GM12878 (cell line): ENCODE results near the gene ATXN1. TPM values are rescaled to one million over a fixed set of nuclear protein-coding genes. Genes with fewer than 3 reads are reported as not detected.
A peak's percentile ranks its signal among the peaks of the same experiment; 100 is the strongest.

Source experiments
- BCL11A ChIP-seq: IDR thresholded peaks from 2 replicates; pipeline ENCODE4 v1.6.1; 2011; ENCODE audit warnings: low read depth, low read length
- CEBPB ChIP-seq, 2 experiments: fragments of 150-350 bp in 1 of 2; IDR thresholded peaks; 2 replicates each; pipeline ENCODE4 v1.6.1; 2012 to 2014; ENCODE audit warnings: low read depth in 2 of 2, low read length in 2 of 2, borderline replicate concordance in 1 of 2, inconsistent platforms in 1 of 2
- EP300 ChIP-seq, 2 experiments: fragments of 150-350 bp in 1 of 2; IDR thresholded peaks; 2 replicates each; pipeline ENCODE4 v1.6.1; 2011 to 2012; ENCODE audit warnings: low read depth in 2 of 2, low read length in 2 of 2, borderline replicate concordance in 1 of 2, improper control_type of control experiment in 1 of 2, inconsistent platforms in 1 of 2; ENCODE audit not compliant: control insufficient read depth in 1 of 2
- HDAC2 ChIP-seq: fragments of 200-600 bp; sonication (generic); IDR thresholded peaks from 2 replicates; pipeline ENCODE4 v1.6.1; 2017
- HDAC6 ChIP-seq: fragments of 200-600 bp; sonication (generic); IDR thresholded peaks from one replicate; pipeline ENCODE4 v1.8.0; 2017; ENCODE audit warnings: antibody characterized with exemption; ENCODE audit not compliant: unreplicated experiment
- IRF4 ChIP-seq: IDR thresholded peaks from 2 replicates; pipeline ENCODE4 v1.6.1; 2011; ENCODE audit warnings: low read depth, low read length
- KLF5 ChIP-seq: fragments of 450-650 bp; IDR thresholded peaks from 2 replicates; pipeline ENCODE4 v1.6.1; 2014; ENCODE audit warnings: mild to moderate bottlenecking; ENCODE audit not compliant: partially characterized antibody
- MEF2A ChIP-seq: IDR thresholded peaks from 2 replicates; pipeline ENCODE4 v1.6.1; 2011; ENCODE audit warnings: low read depth, mild to moderate bottlenecking, low read length, moderate library complexity; ENCODE audit not compliant: insufficient read depth
- MEF2B ChIP-seq: fragments of 450-650 bp; IDR thresholded peaks from 2 replicates; pipeline ENCODE4 v1.6.1; 2018; ENCODE audit warnings: mild to moderate bottlenecking, moderate library complexity; ENCODE audit not compliant: partially characterized antibody, poor library complexity, severe bottlenecking
- MXI1 ChIP-seq: fragments of 150-350 bp; IDR thresholded peaks from 2 replicates; pipeline ENCODE4 v1.6.1; 2011; ENCODE audit warnings: low read depth, mild to moderate bottlenecking, inconsistent platforms, low read length, improper control_type of control experiment
- MYC ChIP-seq: IDR thresholded peaks from 2 replicates; pipeline ENCODE4 v1.6.1; 2011; ENCODE audit warnings: mild to moderate bottlenecking, low read length, moderate library complexity, inconsistent platforms; ENCODE audit not compliant: insufficient read depth, insufficient replicate concordance, insufficient read length, severe bottlenecking
- NBN ChIP-seq: fragments of 450-650 bp; IDR thresholded peaks from 2 replicates; pipeline ENCODE4 v1.6.1; 2016
- NR2C1 ChIP-seq: fragments of 450-650 bp; IDR thresholded peaks from 2 replicates; pipeline ENCODE4 v1.6.1; 2017; ENCODE audit warnings: antibody characterized with exemption, mild to moderate bottlenecking, moderate library complexity
- POU2F2 ChIP-seq: IDR thresholded peaks from 3 replicates; pipeline ENCODE4 v1.6.1; 2011; ENCODE audit warnings: low read depth, mild to moderate bottlenecking, low read length, borderline replicate concordance
- RELA ChIP-seq: fragments of 450-650 bp; IDR thresholded peaks from 2 replicates; pipeline ENCODE4 v1.8.0; 2014; ENCODE audit warnings: borderline replicate concordance; ENCODE audit not compliant: partially characterized antibody
- YY1 ChIP-seq: IDR thresholded peaks from 2 replicates; pipeline ENCODE4 v1.6.1; 2011; ENCODE audit warnings: low read depth, mild to moderate bottlenecking, low read length
- ZBED1 ChIP-seq: IDR thresholded peaks from 2 replicates; pipeline ENCODE4 v1.6.1; 2016; ENCODE audit warnings: borderline replicate concordance
- ZZZ3 ChIP-seq: IDR thresholded peaks from 2 replicates; pipeline ENCODE4 v1.6.1; 2011; ENCODE audit warnings: low read depth; ENCODE audit not compliant: control insufficient read depth, insufficient read length
- polyA plus RNA-seq, 11 experiments: library from polyadenylated mRNA; depleted of rRNA in 4 of 11; unstranded in 6 of 11; stranded (reverse) in 5 of 11; fragments of >200 nt; fragmentation: Nextera tagmentation in 4 of 11; fragmentation: Illumina TruSeq in 1 of 11; extraction: Ambion mirVana in 4 of 11; extraction: Trizol in 1 of 11; gene quantifications; 1 replicate in 1 of 11; 2 replicates in 10 of 11; pipeline versions ENCODE4 v1.2.1 to v1.2.3, GENCODE V29; 2011 to 2016; ENCODE audit warnings: inconsistent platforms in 2 of 11, missing spikeins in 2 of 11, low read depth in 1 of 11
- total RNA-seq, 4 experiments: library from RNA; depleted of rRNA in 3 of 4; stranded (reverse); fragments of >200 nt in 3 of 4; fragmentation: Illumina TruSeq in 1 of 4; extraction: Trizol in 1 of 4; gene quantifications; 2 replicates each; pipeline versions ENCODE4 v1.2.1 to v1.2.3, GENCODE V29; 2013 to 2021
- TF ChIP-seq, protein P1 (sequence below): IDR thresholded peaks from 2 replicates; pipeline ENCODE4 v1.6.1; 2012; ENCODE audit warnings: low read length, inconsistent platforms
- TF ChIP-seq, protein P2 (sequence below): fragments of 450-650 bp; IDR thresholded peaks from 2 replicates; pipeline ENCODE4 v1.6.1; 2016; ENCODE audit warnings: mild to moderate bottlenecking
- TF ChIP-seq, protein P3 (sequence below): IDR thresholded peaks from 2 replicates; pipeline ENCODE4 v1.6.1; 2012; ENCODE audit warnings: improper control_type of control experiment, low read depth, low read length; ENCODE audit not compliant: insufficient replicate concordance

Gene ATXN1
- total and polyA plus RNA-seq, 10 of the 15 experiments (the other 5 are each of a cell fraction or from before 2014, with no cell fraction given) = 12.2 to 51.2 (median 20.5) TPM

DNA sequence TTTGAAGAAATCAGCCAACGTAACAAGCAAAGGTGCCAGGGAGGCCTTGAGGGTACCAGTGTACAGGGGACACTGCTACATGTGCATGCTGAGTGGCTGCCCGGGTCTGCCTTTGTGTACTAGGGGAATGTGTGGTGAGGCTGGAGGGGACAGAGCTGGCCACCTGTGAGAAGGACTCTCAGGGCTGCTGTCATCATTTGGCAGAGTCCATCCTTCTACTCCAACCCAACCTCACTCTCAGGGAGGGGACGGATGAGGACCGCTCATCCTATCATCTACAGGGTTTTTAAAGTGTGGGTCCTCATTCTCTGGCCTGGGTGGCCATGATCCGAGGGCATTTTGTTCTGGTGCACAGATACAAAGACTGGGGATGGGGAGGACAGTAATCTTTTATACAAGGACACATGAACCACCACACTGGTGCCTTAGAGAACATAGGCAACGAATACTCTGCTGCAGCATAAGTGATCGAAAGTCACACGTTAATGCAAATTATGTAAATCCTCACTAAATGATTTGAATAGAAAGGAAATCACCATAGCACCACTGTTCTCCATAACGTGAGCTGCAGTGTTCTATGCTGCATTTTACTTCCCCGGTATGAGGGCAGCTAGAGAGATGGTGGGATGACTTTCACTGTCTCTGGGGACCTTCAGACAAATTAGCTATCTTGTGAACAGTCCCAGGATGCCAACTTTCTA, 341.5 kb downstream of the ATXN1 start (continued):
- TF ChIP-seq EP300 (IDR thresholded peaks at IDR 0.05; ENCODE audit: borderline replicate concordance in 1 of 2, control insufficient read depth in 1 of 2, low read depth in 2 of 2, low read length in 2 of 2) = peak; percentile 61 to 81; a peak in 2 of 4 replicates
- TF ChIP-seq CEBPB (IDR thresholded peaks at IDR 0.05; ENCODE audit: borderline replicate concordance in 1 of 2, low read depth in 2 of 2, low read length in 2 of 2) = no peak
- TF ChIP-seq YY1 = peak; percentile 69; the same call in 1 of the 2 replicates
- TF ChIP-seq MXI1 = peak; percentile 70; the same call in 1 of the 2 replicates
- no peak for TF ChIP-seq MYC
- TF ChIP-seq BCL11A = peak; percentile 58
- peak; percentile 98 for TF ChIP-seq POU2F2
- TF ChIP-seq, protein P1, sequence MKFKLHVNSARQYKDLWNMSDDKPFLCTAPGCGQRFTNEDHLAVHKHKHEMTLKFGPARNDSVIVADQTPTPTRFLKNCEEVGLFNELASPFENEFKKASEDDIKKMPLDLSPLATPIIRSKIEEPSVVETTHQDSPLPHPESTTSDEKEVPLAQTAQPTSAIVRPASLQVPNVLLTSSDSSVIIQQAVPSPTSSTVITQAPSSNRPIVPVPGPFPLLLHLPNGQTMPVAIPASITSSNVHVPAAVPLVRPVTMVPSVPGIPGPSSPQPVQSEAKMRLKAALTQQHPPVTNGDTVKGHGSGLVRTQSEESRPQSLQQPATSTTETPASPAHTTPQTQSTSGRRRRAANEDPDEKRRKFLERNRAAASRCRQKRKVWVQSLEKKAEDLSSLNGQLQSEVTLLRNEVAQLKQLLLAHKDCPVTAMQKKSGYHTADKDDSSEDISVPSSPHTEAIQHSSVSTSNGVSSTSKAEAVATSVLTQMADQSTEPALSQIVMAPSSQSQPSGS = peak; percentile 62; the same call in 1 of the 2 replicates
- TF ChIP-seq NBN = no peak
- TF ChIP-seq, protein P2, sequence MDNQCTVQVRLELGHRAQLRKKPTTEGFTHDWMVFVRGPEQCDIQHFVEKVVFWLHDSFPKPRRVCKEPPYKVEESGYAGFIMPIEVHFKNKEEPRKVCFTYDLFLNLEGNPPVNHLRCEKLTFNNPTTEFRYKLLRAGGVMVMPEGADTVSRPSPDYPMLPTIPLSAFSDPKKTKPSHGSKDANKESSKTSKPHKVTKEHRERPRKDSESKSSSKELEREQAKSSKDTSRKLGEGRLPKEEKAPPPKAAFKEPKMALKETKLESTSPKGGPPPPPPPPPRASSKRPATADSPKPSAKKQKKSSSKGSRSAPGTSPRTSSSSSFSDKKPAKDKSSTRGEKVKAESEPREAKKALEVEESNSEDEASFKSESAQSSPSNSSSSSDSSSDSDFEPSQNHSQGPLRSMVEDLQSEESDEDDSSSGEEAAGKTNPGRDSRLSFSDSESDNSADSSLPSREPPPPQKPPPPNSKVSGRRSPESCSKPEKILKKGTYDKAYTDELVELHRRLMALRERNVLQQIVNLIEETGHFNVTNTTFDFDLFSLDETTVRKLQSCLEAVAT = peak; percentile 80
- no peak for TF ChIP-seq NR2C1
- no peak for TF ChIP-seq RELA
- peak; percentile 77; the same call in 1 of the 2 replicates for TF ChIP-seq ZBED1
- 0 out of 2 replicates have a peak, but pooled peaks have one; percentile 12 for TF ChIP-seq MEF2A
- TF ChIP-seq HDAC2 = no peak
- no peak for TF ChIP-seq ZZZ3
- 0 out of 2 replicates have a peak, but pooled peaks have one; percentile 31 for TF ChIP-seq IRF4
- TF ChIP-seq MEF2B = peak; percentile 98
- TF ChIP-seq KLF5 = no peak
- no peak for TF ChIP-seq HDAC6
- TF ChIP-seq, protein P3, sequence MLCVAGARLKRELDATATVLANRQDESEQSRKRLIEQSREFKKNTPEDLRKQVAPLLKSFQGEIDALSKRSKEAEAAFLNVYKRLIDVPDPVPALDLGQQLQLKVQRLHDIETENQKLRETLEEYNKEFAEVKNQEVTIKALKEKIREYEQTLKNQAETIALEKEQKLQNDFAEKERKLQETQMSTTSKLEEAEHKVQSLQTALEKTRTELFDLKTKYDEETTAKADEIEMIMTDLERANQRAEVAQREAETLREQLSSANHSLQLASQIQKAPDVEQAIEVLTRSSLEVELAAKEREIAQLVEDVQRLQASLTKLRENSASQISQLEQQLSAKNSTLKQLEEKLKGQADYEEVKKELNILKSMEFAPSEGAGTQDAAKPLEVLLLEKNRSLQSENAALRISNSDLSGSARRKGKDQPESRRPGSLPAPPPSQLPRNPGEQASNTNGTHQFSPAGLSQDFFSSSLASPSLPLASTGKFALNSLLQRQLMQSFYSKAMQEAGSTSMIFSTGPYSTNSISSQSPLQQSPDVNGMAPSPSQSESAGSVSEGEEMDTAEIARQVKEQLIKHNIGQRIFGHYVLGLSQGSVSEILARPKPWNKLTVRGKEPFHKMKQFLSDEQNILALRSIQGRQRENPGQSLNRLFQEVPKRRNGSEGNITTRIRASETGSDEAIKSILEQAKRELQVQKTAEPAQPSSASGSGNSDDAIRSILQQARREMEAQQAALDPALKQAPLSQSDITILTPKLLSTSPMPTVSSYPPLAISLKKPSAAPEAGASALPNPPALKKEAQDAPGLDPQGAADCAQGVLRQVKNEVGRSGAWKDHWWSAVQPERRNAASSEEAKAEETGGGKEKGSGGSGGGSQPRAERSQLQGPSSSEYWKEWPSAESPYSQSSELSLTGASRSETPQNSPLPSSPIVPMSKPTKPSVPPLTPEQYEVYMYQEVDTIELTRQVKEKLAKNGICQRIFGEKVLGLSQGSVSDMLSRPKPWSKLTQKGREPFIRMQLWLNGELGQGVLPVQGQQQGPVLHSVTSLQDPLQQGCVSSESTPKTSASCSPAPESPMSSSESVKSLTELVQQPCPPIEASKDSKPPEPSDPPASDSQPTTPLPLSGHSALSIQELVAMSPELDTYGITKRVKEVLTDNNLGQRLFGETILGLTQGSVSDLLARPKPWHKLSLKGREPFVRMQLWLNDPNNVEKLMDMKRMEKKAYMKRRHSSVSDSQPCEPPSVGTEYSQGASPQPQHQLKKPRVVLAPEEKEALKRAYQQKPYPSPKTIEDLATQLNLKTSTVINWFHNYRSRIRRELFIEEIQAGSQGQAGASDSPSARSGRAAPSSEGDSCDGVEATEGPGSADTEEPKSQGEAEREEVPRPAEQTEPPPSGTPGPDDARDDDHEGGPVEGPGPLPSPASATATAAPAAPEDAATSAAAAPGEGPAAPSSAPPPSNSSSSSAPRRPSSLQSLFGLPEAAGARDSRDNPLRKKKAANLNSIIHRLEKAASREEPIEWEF = peak; percentile 80
